GM23338 (cell line): ENCODE measurements around the gene DNAJA3. TPM values are rescaled to one million over a fixed set of nuclear protein-coding genes. Genes with fewer than 3 reads are reported as not detected.

Experiments
- ATAC-seq: fragments of 200-7000 bp; cut with Tn5 transposase; 3 replicates; pipeline ENCODE4 v1.9.1; 2020
- DNase-seq: peaks from one replicate; pipeline ENCODE4 v3.0.0-alpha.2; 2015; ENCODE audit warnings: low spot score
- H2AFZ ChIP-seq: fragments of 200-600 bp; sonication (generic); 2 replicates; pipeline ENCODE4 v1.8.0; 2016; ENCODE audit warnings: antibody characterized with exemption, mild to moderate bottlenecking, moderate library complexity
- H3F3A ChIP-seq: fragments of 200-600 bp; sonication (generic); replicated peaks from 2 replicates; pipeline ENCODE4 v1.8.0; 2017; ENCODE audit warnings: antibody characterized with exemption, mixed run types, low read depth
- H3K27ac ChIP-seq: fragments of 200-600 bp; sonication (generic); 2 replicates; pipeline ENCODE4 v1.6.1; 2016; ENCODE audit warnings: low read depth
- H3K27me3 ChIP-seq: fragments of 200-600 bp; sonication (generic); 2 replicates; pipeline ENCODE4 v1.8.0; 2016; ENCODE audit warnings: mild to moderate bottlenecking, mixed run types, moderate library complexity; ENCODE audit not compliant: insufficient read depth
- H3K36me3 ChIP-seq: fragments of 200-600 bp; sonication (generic); 2 replicates; pipeline ENCODE4 v1.8.0; 2016; ENCODE audit warnings: mild to moderate bottlenecking; ENCODE audit not compliant: insufficient read depth
- H3K4me1 ChIP-seq: fragments of 200-600 bp; sonication (generic); 2 replicates; pipeline ENCODE4 v1.8.0; 2016; ENCODE audit warnings: mild to moderate bottlenecking, moderate library complexity; ENCODE audit not compliant: insufficient read depth
- H3K4me2 ChIP-seq: fragments of 200-600 bp; sonication (generic); 2 replicates; pipeline ENCODE4 v1.7.1; 2017; ENCODE audit warnings: mixed run types
- H3K4me3 ChIP-seq: fragments of 200-600 bp; sonication (generic); 2 replicates; pipeline ENCODE4 v1.6.1; 2016; ENCODE audit warnings: mixed run types
- H3K79me2 ChIP-seq: fragments of 200-600 bp; sonication (generic); replicated peaks from 2 replicates; pipeline ENCODE4 v1.8.0; 2017; ENCODE audit warnings: mild to moderate bottlenecking; ENCODE audit not compliant: insufficient read depth
- H3K9me2 ChIP-seq: fragments of 200-600 bp; sonication (generic); 2 replicates; pipeline ENCODE4 v1.8.0; 2017; ENCODE audit not compliant: insufficient read depth
- H4K20me1 ChIP-seq: fragments of 200-600 bp; sonication (generic); replicated peaks from 2 replicates; pipeline ENCODE4 v1.8.0; 2017; ENCODE audit warnings: mild to moderate bottlenecking; ENCODE audit not compliant: insufficient read depth
- H3K27ac Mint-ChIP-seq: 2 replicates; pipeline ENCODE4 v1.8.0; 2020; ENCODE audit warnings: inconsistent platforms, mild to moderate bottlenecking, moderate library complexity, mixed read lengths
- H3K27me3 Mint-ChIP-seq: 3 replicates; pipeline ENCODE4 v1.8.0; 2022; ENCODE audit warnings: low read depth, mild to moderate bottlenecking, moderate library complexity, mixed read lengths, inconsistent platforms; ENCODE audit not compliant: insufficient read depth, poor library complexity
- H3K36me3 Mint-ChIP-seq: 3 replicates; pipeline ENCODE4 v1.8.0; 2021; ENCODE audit warnings: low read depth, mild to moderate bottlenecking, inconsistent platforms, moderate library complexity, mixed read lengths
- H3K4me1 Mint-ChIP-seq: 3 replicates; pipeline ENCODE4 v1.8.0; 2020; ENCODE audit warnings: mild to moderate bottlenecking, inconsistent platforms, mixed read lengths
- H3K4me3 Mint-ChIP-seq: 3 replicates; pipeline ENCODE4 v1.8.0; 2021; ENCODE audit warnings: moderate library complexity, mild to moderate bottlenecking, inconsistent platforms, mixed read lengths
- H3K9me3 Mint-ChIP-seq: 3 replicates; pipeline ENCODE4 v1.8.0; 2020; ENCODE audit warnings: moderate library complexity, mild to moderate bottlenecking, inconsistent platforms, mixed read lengths
- CREB1 ChIP-seq: fragments of 250-450 bp; sonication (Bioruptor Pico); IDR thresholded peaks from 2 replicates; pipeline ENCODE4 v1.5.0; 2020; ENCODE audit warnings: low read depth, mild to moderate bottlenecking, moderate library complexity
- CTCF ChIP-seq, 2 experiments: fragments of 200-600 bp in 1 of 2; sonication (generic) in 1 of 2; conservative IDR thresholded peaks; 2 replicates each; pipeline versions ENCODE4 v1.5.1 to v1.6.1; 2016 to 2017; ENCODE audit warnings: antibody characterized with exemption in 2 of 2, low read depth in 2 of 2, mild to moderate bottlenecking in 2 of 2, moderate library complexity in 1 of 2
- ETS1 ChIP-seq: IDR thresholded peaks from 2 replicates; pipeline ENCODE4 v1.6.1; 2016; ENCODE audit warnings: antibody characterized with exemption
- EZH2 ChIP-seq: fragments of 200-600 bp; sonication (generic); IDR thresholded peaks from one replicate; pipeline ENCODE4 v1.8.0; 2017; ENCODE audit warnings: antibody characterized with exemption, mild to moderate bottlenecking, low read depth; ENCODE audit not compliant: unreplicated experiment
- EZH2phosphoT487 ChIP-seq: fragments of 200-600 bp; sonication (generic); IDR thresholded peaks from one replicate; pipeline ENCODE4 v1.8.1; 2018; ENCODE audit warnings: antibody characterized with exemption; ENCODE audit not compliant: unreplicated experiment
- JUNB ChIP-seq: IDR thresholded peaks from one replicate; pipeline ENCODE4 v1.6.1; 2016; ENCODE audit warnings: antibody characterized with exemption; ENCODE audit not compliant: unreplicated experiment
- NANOG ChIP-seq: IDR thresholded peaks from 2 replicates; pipeline ENCODE4 v1.6.1; 2016; ENCODE audit warnings: antibody characterized with exemption, borderline replicate concordance
- REST ChIP-seq: IDR thresholded peaks from one replicate; pipeline ENCODE4 v1.6.1; 2018; ENCODE audit warnings: antibody characterized with exemption; ENCODE audit not compliant: unreplicated experiment
- ZNF114 ChIP-seq: fragments of 250-450 bp; sonication (Bioruptor Pico); IDR thresholded peaks from 2 replicates; pipeline ENCODE4 v1.5.0; 2020; ENCODE audit warnings: mild to moderate bottlenecking, moderate library complexity
- ZNF331 ChIP-seq: fragments of 250-450 bp; sonication (Bioruptor Pico); IDR thresholded peaks from 2 replicates; pipeline ENCODE4 v1.5.0; 2020; ENCODE audit warnings: low read depth, mild to moderate bottlenecking, moderate library complexity
- ZNF462 ChIP-seq: fragments of 250-450 bp; sonication (Bioruptor Pico); IDR thresholded peaks from 2 replicates; pipeline ENCODE4 v1.5.0; 2020; ENCODE audit warnings: mild to moderate bottlenecking, moderate library complexity
- polyA plus RNA-seq: library from polyadenylated mRNA; unstranded; fragments of >200 nt; fragmentation: Nextera tagmentation; extraction: Ambion mirVana; gene quantifications from 2 replicates; pipeline ENCODE4 v1.2.1, GENCODE V29; 2016
- total RNA-seq: library from RNA; depleted of rRNA; stranded (reverse); fragments of >200 nt; shearing (Covaris generic); gene quantifications from 2 replicates; pipeline ENCODE4 v1.2.3, GENCODE V29; 2014

Gene DNAJA3
- total and polyA plus RNA-seq, 2 experiments from 2014 or later = 56.3 to 75.5 TPM

GRCh38 chr16:4491898-4492297 is 66.2 kb downstream of the DNAJA3 start:
- Histone ChIP-seq H3K79me2 (peaks cover 13% of the 10 kb centered on the region; the same call in 1 of the 2 replicates), H3K4me1 (no peaks in the 10 kb centered on the region), H3K36me3 (no peaks in the 10 kb centered on the region), H3K4me3 (no peak overlapping the region), H3K27me3 (no peaks in the 10 kb centered on the region), H3F3A (0 out of 2 replicates have a peak, but pooled peaks cover 3% of the 10 kb centered on the region), H3K9me2 (no peaks in the 10 kb centered on the region), H4K20me1 (peaks cover 6% of the 10 kb centered on the region; the same call in 1 of the 2 replicates), H2AFZ (no peak overlapping the region), H3K27ac (no peak overlapping the region), H3K4me2 (no peak overlapping the region)
- Mint-ChIP-seq H3K27me3 (peaks cover 2% of the 10 kb centered on the region), H3K4me1 (no peaks in the 10 kb centered on the region), H3K27ac (no peak overlapping the region), H3K9me3 (peaks cover 9% of the 10 kb centered on the region; the same call in 2 of the 3 replicates), H3K4me3 (no peak overlapping the region), H3K36me3 (peaks cover 10% of the 10 kb centered on the region)
- ATAC-seq (no peak), DNase-seq (no peak)
- no peak for TF ChIP-seq ZNF331 (CRISPR knock-in tag)
- no peak for TF ChIP-seq NANOG
- TF ChIP-seq EZH2 = no peak
- TF ChIP-seq ZNF114 (CRISPR knock-in tag) = no peak
- TF ChIP-seq REST = no peak
- no peak for TF ChIP-seq EZH2phosphoT487
- no peak for TF ChIP-seq ZNF462
- TF ChIP-seq ETS1 = no peak
- TF ChIP-seq CREB1 (CRISPR knock-in tag) = no peak
- no peak for TF ChIP-seq JUNB
- TF ChIP-seq CTCF (conservative IDR thresholded peaks at IDR 0.05; ENCODE audit: low read depth in 2 of 2) = no peak
